ENCODE measurements around the gene SNTB2.

SNTB2 gene

GRCh38 chr16:69349536-69349935 lies 162.6 kb downstream of the SNTB2 start:
- DNase-seq: no peak

- DNase-seq: no peak
Observed at GRCh38 chr16:69350536-69351133, 163.7 kb downstream of the SNTB2 start.

GRCh38 chr16:69351309-69352027 lies 164.5 kb downstream of the SNTB2 start, which contains the start of gene TMED6:
Gene TMED6, minus strand, starts transcription at chr16:69351786. Its CDS starts 33 bp downstream, at chr16:69351753.
- no peak for DNase-seq

All from NK-92 treated with Interleukin-12 subunit alpha and Interleukin-12 subunit beta, amount 100 ng/mL, for 24 hours (cell line).